Lower leg skin (tissue), 4 donors: ENCODE data around the gene GADD45G. TPM values are rescaled to one million over a fixed set of nuclear protein-coding genes. Genes with fewer than 3 reads are reported as not detected.

Source experiments
- DNase-seq, 2 donors: peaks; one replicate each; pipeline ENCODE4 v3.0.0-alpha.2; 2019; ENCODE audit warnings: low spot score in 2 of 2
- H3K4me3 ChIP-seq: fragments of 200-600 bp; sonication (generic); 2 replicates; pipeline ENCODE4 v1.5.1; 2017; ENCODE audit warnings: mild to moderate bottlenecking, low read depth; ENCODE audit not compliant: poor library complexity, severe bottlenecking
- CTCF ChIP-seq, 3 donors: fragments of 450-650 bp; IDR thresholded peaks; one replicate each; pipeline ENCODE4 v1.5.1; 2016; ENCODE audit warnings: antibody characterized with exemption in 3 of 3, mild to moderate bottlenecking in 3 of 3, moderate library complexity in 2 of 3
- POLR2A ChIP-seq, 2 donors: fragments of 450-650 bp; IDR thresholded peaks; one replicate each; pipeline ENCODE4 v1.6.1; 2016 to 2017; ENCODE audit warnings: antibody characterized with exemption in 2 of 2, mild to moderate bottlenecking in 1 of 2, moderate library complexity in 1 of 2
- WGBS, 2 donors: methylation state at CpG; one replicate each; pipeline ENCODE4 v1.1.5; 2018; 5-methylcytosine and 5-hydroxymethylcytosine counted together
- intact Hi-C: fragments of 100-400 bp; cut with DNase I; formaldehyde crosslinking; loops from one replicate; pipeline ENCODE4 v1.15.0; 2023; ENCODE audit warnings: low total_unique reads
- total RNA-seq, 4 donors: library from RNA; depleted of rRNA; stranded (reverse); fragments of >200 nt; gene quantifications; one replicate each; pipeline ENCODE4 v1.1.0, GENCODE V29; 2016

The GADD45G gene
- total RNA-seq, 4 donors from 2014 or later = 18.3 to 48.9 (median 23.6) TPM

GRCh38 chr9:89628601-89629000, 23.8 kb downstream of the GADD45G start:
- intact Hi-C loops = no loop called here
- WGBS, 2 donors = 84 to 85% methylated on average over 2 of the region's 2 CpGs
- no peak for DNase-seq
- no peak overlapping the region for H3K4me3 ChIP-seq
- no peak for TF ChIP-seq CTCF (IDR thresholded peaks at IDR 0.05)
- no peak for TF ChIP-seq POLR2A (IDR thresholded peaks at IDR 0.05)

GRCh38 chr9:89629081-89629976, 24.5 kb downstream of the GADD45G start:
- 87 to 93% methylated on average over 12 of the region's 12 CpGs for WGBS, 2 donors
- DNase-seq = no peak
- TF ChIP-seq POLR2A (IDR thresholded peaks at IDR 0.05) = no peak
- TF ChIP-seq CTCF (IDR thresholded peaks at IDR 0.05) = no peak
- H3K4me3 ChIP-seq = no peak overlapping the region
- intact Hi-C loops = no loop called here

- WGBS, 2 donors = 88 to 94% methylated on average over 5 of the region's 5 CpGs
- intact Hi-C loops = no loop called here
- no peak for TF ChIP-seq CTCF (IDR thresholded peaks at IDR 0.05)
- TF ChIP-seq POLR2A (IDR thresholded peaks at IDR 0.05) = no peak
- DNase-seq = no peak
- no peak overlapping the region for H3K4me3 ChIP-seq
Measured at GRCh38 chr9:89630508-89630907, 25.7 kb downstream of the GADD45G start.

GRCh38 chr9:89631384-89631783, 26.6 kb downstream of the GADD45G start:
- 73 to 82% methylated on average over 6 of the region's 6 CpGs for WGBS, 2 donors
- no peak for TF ChIP-seq CTCF (IDR thresholded peaks at IDR 0.05)
- no peak for TF ChIP-seq POLR2A (IDR thresholded peaks at IDR 0.05)
- no peak for DNase-seq
- intact Hi-C loops = no loop called here
- H3K4me3 ChIP-seq = no peak overlapping the region

- 89 to 93% methylated on average over 7 of the region's 7 CpGs for WGBS, 2 donors
Measured at GRCh38 chr9:89632192-89632733, 27.5 kb downstream of the GADD45G start.

More at GRCh38 chr9:89632192-89632733, 27.5 kb downstream of the GADD45G start:
- no peak overlapping the region for H3K4me3 ChIP-seq
- TF ChIP-seq POLR2A (IDR thresholded peaks at IDR 0.05) (no peak), CTCF (IDR thresholded peaks at IDR 0.05) (no peak)
- intact Hi-C loops = no loop called here
- DNase-seq = no peak
